GM23338 (cell line): ENCODE data around the gene FAM117A. TPM values are rescaled to one million over a fixed set of nuclear protein-coding genes. Genes with fewer than 3 reads are reported as not detected.

Experiments
- ATAC-seq: fragments of 200-7000 bp; cut with Tn5 transposase; 3 replicates; pipeline ENCODE4 v1.9.1; 2020
- DNase-seq: peaks from one replicate; pipeline ENCODE4 v3.0.0-alpha.2; 2015; ENCODE audit warnings: low spot score
- H2AFZ ChIP-seq: fragments of 200-600 bp; sonication (generic); 2 replicates; pipeline ENCODE4 v1.8.0; 2016; ENCODE audit warnings: antibody characterized with exemption, mild to moderate bottlenecking, moderate library complexity
- H3F3A ChIP-seq: fragments of 200-600 bp; sonication (generic); replicated peaks from 2 replicates; pipeline ENCODE4 v1.8.0; 2017; ENCODE audit warnings: antibody characterized with exemption, mixed run types, low read depth
- H3K27ac ChIP-seq: fragments of 200-600 bp; sonication (generic); 2 replicates; pipeline ENCODE4 v1.6.1; 2016; ENCODE audit warnings: low read depth
- H3K27me3 ChIP-seq: fragments of 200-600 bp; sonication (generic); 2 replicates; pipeline ENCODE4 v1.8.0; 2016; ENCODE audit warnings: mild to moderate bottlenecking, mixed run types, moderate library complexity; ENCODE audit not compliant: insufficient read depth
- H3K36me3 ChIP-seq: fragments of 200-600 bp; sonication (generic); 2 replicates; pipeline ENCODE4 v1.8.0; 2016; ENCODE audit warnings: mild to moderate bottlenecking; ENCODE audit not compliant: insufficient read depth
- H3K4me1 ChIP-seq: fragments of 200-600 bp; sonication (generic); 2 replicates; pipeline ENCODE4 v1.8.0; 2016; ENCODE audit warnings: mild to moderate bottlenecking, moderate library complexity; ENCODE audit not compliant: insufficient read depth
- H3K4me2 ChIP-seq: fragments of 200-600 bp; sonication (generic); 2 replicates; pipeline ENCODE4 v1.7.1; 2017; ENCODE audit warnings: mixed run types
- H3K4me3 ChIP-seq: fragments of 200-600 bp; sonication (generic); 2 replicates; pipeline ENCODE4 v1.6.1; 2016; ENCODE audit warnings: mixed run types
- H3K79me2 ChIP-seq: fragments of 200-600 bp; sonication (generic); replicated peaks from 2 replicates; pipeline ENCODE4 v1.8.0; 2017; ENCODE audit warnings: mild to moderate bottlenecking; ENCODE audit not compliant: insufficient read depth
- H3K9me2 ChIP-seq: fragments of 200-600 bp; sonication (generic); 2 replicates; pipeline ENCODE4 v1.8.0; 2017; ENCODE audit not compliant: insufficient read depth
- H4K20me1 ChIP-seq: fragments of 200-600 bp; sonication (generic); replicated peaks from 2 replicates; pipeline ENCODE4 v1.8.0; 2017; ENCODE audit warnings: mild to moderate bottlenecking; ENCODE audit not compliant: insufficient read depth
- H3K27ac Mint-ChIP-seq: 2 replicates; pipeline ENCODE4 v1.8.0; 2020; ENCODE audit warnings: inconsistent platforms, mild to moderate bottlenecking, moderate library complexity, mixed read lengths
- H3K27me3 Mint-ChIP-seq: 3 replicates; pipeline ENCODE4 v1.8.0; 2022; ENCODE audit warnings: low read depth, mild to moderate bottlenecking, moderate library complexity, mixed read lengths, inconsistent platforms; ENCODE audit not compliant: insufficient read depth, poor library complexity
- H3K36me3 Mint-ChIP-seq: 3 replicates; pipeline ENCODE4 v1.8.0; 2021; ENCODE audit warnings: low read depth, mild to moderate bottlenecking, inconsistent platforms, moderate library complexity, mixed read lengths
- H3K4me1 Mint-ChIP-seq: 3 replicates; pipeline ENCODE4 v1.8.0; 2020; ENCODE audit warnings: mild to moderate bottlenecking, inconsistent platforms, mixed read lengths
- H3K4me3 Mint-ChIP-seq: 3 replicates; pipeline ENCODE4 v1.8.0; 2021; ENCODE audit warnings: moderate library complexity, mild to moderate bottlenecking, inconsistent platforms, mixed read lengths
- H3K9me3 Mint-ChIP-seq: 3 replicates; pipeline ENCODE4 v1.8.0; 2020; ENCODE audit warnings: moderate library complexity, mild to moderate bottlenecking, inconsistent platforms, mixed read lengths
- CREB1 ChIP-seq: fragments of 250-450 bp; sonication (Bioruptor Pico); IDR thresholded peaks from 2 replicates; pipeline ENCODE4 v1.5.0; 2020; ENCODE audit warnings: low read depth, mild to moderate bottlenecking, moderate library complexity
- EZH2 ChIP-seq: fragments of 200-600 bp; sonication (generic); IDR thresholded peaks from one replicate; pipeline ENCODE4 v1.8.0; 2017; ENCODE audit warnings: antibody characterized with exemption, mild to moderate bottlenecking, low read depth; ENCODE audit not compliant: unreplicated experiment
- EZH2phosphoT487 ChIP-seq: fragments of 200-600 bp; sonication (generic); IDR thresholded peaks from one replicate; pipeline ENCODE4 v1.8.1; 2018; ENCODE audit warnings: antibody characterized with exemption; ENCODE audit not compliant: unreplicated experiment
- NANOG ChIP-seq: IDR thresholded peaks from 2 replicates; pipeline ENCODE4 v1.6.1; 2016; ENCODE audit warnings: antibody characterized with exemption, borderline replicate concordance
- ZNF114 ChIP-seq: fragments of 250-450 bp; sonication (Bioruptor Pico); IDR thresholded peaks from 2 replicates; pipeline ENCODE4 v1.5.0; 2020; ENCODE audit warnings: mild to moderate bottlenecking, moderate library complexity
- polyA plus RNA-seq: library from polyadenylated mRNA; unstranded; fragments of >200 nt; fragmentation: Nextera tagmentation; extraction: Ambion mirVana; gene quantifications from 2 replicates; pipeline ENCODE4 v1.2.1, GENCODE V29; 2016
- total RNA-seq: library from RNA; depleted of rRNA; stranded (reverse); fragments of >200 nt; shearing (Covaris generic); gene quantifications from 2 replicates; pipeline ENCODE4 v1.2.3, GENCODE V29; 2014
- TF ChIP-seq, protein P1 (sequence below): IDR thresholded peaks from 2 replicates; pipeline ENCODE4 v1.6.1; 2016; ENCODE audit warnings: antibody characterized with exemption
- TF ChIP-seq, protein P2 (sequence below), 2 experiments: fragments of 200-600 bp in 1 of 2; sonication (generic) in 1 of 2; conservative IDR thresholded peaks; 2 replicates each; pipeline versions ENCODE4 v1.5.1 to v1.6.1; 2016 to 2017; ENCODE audit warnings: antibody characterized with exemption in 2 of 2, low read depth in 2 of 2, mild to moderate bottlenecking in 2 of 2, moderate library complexity in 1 of 2

FAM117A gene
- total and polyA plus RNA-seq, 2 experiments from 2014 or later = 21.3 to 46.4 TPM

DNA sequence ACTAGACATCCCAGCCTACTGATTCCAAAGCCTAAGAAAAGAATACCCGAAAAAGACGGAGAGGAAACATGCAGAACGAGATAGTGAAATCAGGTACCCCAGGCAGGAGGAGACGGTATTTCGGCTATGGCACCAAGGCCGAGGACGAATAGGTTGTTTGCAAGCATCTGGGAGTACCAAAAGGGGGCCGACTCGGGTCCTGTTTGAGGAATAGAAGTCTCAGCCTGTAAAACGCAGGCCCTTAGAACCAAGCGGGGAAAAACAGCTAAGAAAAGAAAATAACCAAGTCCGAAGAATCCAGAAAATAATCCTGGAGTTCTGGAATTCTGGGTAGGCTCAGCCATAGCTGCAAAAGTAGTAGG is 56.7 kb downstream of the FAM117A start:
- peak overlapping the region; percentile 99 for H3K4me3 ChIP-seq
- H3K79me2 ChIP-seq = peaks cover 13% of the 10 kb centered on the region
- peaks cover 18% of the 10 kb centered on the region for H3K36me3 ChIP-seq
- Mint-ChIP-seq H3K27me3 (peaks cover 8% of the 10 kb centered on the region), H3K9me3 (no peaks in the 10 kb centered on the region), H3K36me3 (peaks cover 42% of the 10 kb centered on the region), H3K27ac (peak overlapping the region; percentile 100), H3K4me1 (peaks cover 16% of the 10 kb centered on the region), H3K4me3 (peak overlapping the region; percentile 92)
- H3K27ac ChIP-seq = peak overlapping the region; percentile 76; the same call in 1 of the 2 replicates
- no peaks in the 10 kb centered on the region for H4K20me1 ChIP-seq
- peaks cover 14% of the 10 kb centered on the region; the same call in 1 of the 2 replicates for H3F3A ChIP-seq
- H3K27me3 ChIP-seq = no peaks in the 10 kb centered on the region
- peak overlapping the region; percentile 98 for H3K4me2 ChIP-seq
- ATAC-seq (no peak), DNase-seq (peak; percentile 43)
- no peak for TF ChIP-seq EZH2
- no peak for TF ChIP-seq NANOG
- TF ChIP-seq CREB1 (CRISPR knock-in tag) = no peak
- peak overlapping the region; percentile 2 for H2AFZ ChIP-seq
- no peaks in the 10 kb centered on the region for H3K9me2 ChIP-seq
- H3K4me1 ChIP-seq = peaks cover 3% of the 10 kb centered on the region; the same call in 1 of the 2 replicates

DNA sequence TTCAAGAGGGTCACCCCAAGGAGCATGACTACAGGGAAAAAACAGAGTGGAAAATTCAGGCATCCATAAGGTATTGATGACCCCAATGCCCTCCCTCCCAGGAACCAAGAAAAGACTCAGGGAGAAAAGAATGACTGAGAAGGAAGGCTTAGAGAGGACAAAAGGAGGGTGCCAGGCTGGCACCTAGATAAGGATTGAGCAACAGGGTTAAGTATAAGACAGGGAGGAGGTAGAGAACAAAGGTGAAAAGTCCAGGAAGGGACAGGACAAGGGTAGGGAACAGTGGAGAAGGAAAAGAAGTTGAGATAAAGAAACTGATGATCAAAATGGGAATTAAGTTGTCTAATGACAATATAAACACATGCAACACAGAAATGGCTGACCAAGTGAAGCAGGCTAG is 58.7 kb downstream of the FAM117A start:
- Mint-ChIP-seq H3K27me3 (peaks cover 8% of the 10 kb centered on the region), H3K4me3 (peak overlapping the region; percentile 23; the same call in 2 of the 3 replicates), H3K27ac (no peak overlapping the region), H3K9me3 (no peaks in the 10 kb centered on the region), H3K4me1 (peaks cover 16% of the 10 kb centered on the region), H3K36me3 (peaks cover 52% of the 10 kb centered on the region)
- Histone ChIP-seq H3F3A (peaks cover 14% of the 10 kb centered on the region; the same call in 1 of the 2 replicates), H3K4me3 (no peak overlapping the region), H3K4me2 (no peak overlapping the region), H4K20me1 (no peaks in the 10 kb centered on the region), H3K4me1 (peaks cover 3% of the 10 kb centered on the region; the same call in 1 of the 2 replicates), H2AFZ (no peak overlapping the region), H3K27ac (no peak overlapping the region), H3K79me2 (peaks cover 13% of the 10 kb centered on the region), H3K27me3 (no peaks in the 10 kb centered on the region), H3K9me2 (no peaks in the 10 kb centered on the region), H3K36me3 (peaks cover 28% of the 10 kb centered on the region)
- no peak for TF ChIP-seq ZNF114
- TF ChIP-seq, protein P1, sequence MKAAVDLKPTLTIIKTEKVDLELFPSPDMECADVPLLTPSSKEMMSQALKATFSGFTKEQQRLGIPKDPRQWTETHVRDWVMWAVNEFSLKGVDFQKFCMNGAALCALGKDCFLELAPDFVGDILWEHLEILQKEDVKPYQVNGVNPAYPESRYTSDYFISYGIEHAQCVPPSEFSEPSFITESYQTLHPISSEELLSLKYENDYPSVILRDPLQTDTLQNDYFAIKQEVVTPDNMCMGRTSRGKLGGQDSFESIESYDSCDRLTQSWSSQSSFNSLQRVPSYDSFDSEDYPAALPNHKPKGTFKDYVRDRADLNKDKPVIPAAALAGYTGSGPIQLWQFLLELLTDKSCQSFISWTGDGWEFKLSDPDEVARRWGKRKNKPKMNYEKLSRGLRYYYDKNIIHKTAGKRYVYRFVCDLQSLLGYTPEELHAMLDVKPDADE = no peak
- TF ChIP-seq EZH2phosphoT487 = no peak
- ATAC-seq (no peak), DNase-seq (no peak)

DNA sequence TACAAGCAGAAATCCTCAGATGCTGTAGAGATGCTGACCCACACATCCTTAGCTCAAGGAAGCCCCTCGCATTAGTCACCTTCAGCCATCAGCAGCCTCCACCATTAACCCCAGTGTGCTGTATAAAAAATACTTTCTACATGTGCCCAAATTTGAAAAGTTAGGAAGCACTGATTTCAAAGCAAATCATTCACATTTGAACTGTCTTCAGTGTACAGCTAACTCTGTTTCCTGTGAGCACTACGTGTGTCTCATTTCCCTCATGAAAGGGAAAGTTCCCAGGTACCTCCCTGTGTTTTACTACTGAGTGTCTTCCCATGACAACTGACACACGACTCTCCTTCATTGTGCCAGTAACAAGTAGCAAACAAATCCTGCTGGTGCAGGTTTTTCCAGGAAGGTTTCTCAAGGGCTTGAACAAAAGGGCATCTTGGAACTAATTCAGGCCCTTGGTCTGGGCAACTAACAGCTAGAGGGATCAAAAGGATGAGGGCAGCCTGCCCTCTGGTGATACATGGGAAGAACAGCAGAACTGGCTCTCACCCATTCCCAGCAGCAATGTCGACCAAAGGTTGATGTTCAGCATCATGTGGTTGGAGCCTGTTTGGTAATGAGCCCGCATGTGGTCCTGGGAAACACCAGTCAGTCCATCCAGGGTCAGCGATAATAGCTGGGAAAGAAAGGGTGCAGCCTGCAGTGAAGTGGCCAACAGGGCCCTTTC is 60.2 kb downstream of the FAM117A start:
- H3K4me1 Mint-ChIP-seq = peaks cover 14% of the 10 kb centered on the region
- Histone ChIP-seq H2AFZ (no peak overlapping the region), H3K27ac (no peak overlapping the region), H3K4me3 (no peak overlapping the region), H4K20me1 (no peaks in the 10 kb centered on the region), H3K79me2 (peaks cover 13% of the 10 kb centered on the region), H3K4me1 (peaks cover 3% of the 10 kb centered on the region; the same call in 1 of the 2 replicates), H3K27me3 (no peaks in the 10 kb centered on the region), H3K9me2 (no peaks in the 10 kb centered on the region), H3K36me3 (peaks cover 28% of the 10 kb centered on the region), H3K4me2 (no peak overlapping the region), H3F3A (peaks cover 3% of the 10 kb centered on the region; the same call in 1 of the 2 replicates)
- no peak overlapping the region for H3K4me3 Mint-ChIP-seq
- no peaks in the 10 kb centered on the region for H3K9me3 Mint-ChIP-seq
- peak; percentile 66 for DNase-seq
- H3K27me3 Mint-ChIP-seq = peaks cover 8% of the 10 kb centered on the region
- H3K36me3 Mint-ChIP-seq = peaks cover 56% of the 10 kb centered on the region
- ATAC-seq = peak; percentile 5; the same call in 1 of the 3 replicates
- TF ChIP-seq, protein P2, sequence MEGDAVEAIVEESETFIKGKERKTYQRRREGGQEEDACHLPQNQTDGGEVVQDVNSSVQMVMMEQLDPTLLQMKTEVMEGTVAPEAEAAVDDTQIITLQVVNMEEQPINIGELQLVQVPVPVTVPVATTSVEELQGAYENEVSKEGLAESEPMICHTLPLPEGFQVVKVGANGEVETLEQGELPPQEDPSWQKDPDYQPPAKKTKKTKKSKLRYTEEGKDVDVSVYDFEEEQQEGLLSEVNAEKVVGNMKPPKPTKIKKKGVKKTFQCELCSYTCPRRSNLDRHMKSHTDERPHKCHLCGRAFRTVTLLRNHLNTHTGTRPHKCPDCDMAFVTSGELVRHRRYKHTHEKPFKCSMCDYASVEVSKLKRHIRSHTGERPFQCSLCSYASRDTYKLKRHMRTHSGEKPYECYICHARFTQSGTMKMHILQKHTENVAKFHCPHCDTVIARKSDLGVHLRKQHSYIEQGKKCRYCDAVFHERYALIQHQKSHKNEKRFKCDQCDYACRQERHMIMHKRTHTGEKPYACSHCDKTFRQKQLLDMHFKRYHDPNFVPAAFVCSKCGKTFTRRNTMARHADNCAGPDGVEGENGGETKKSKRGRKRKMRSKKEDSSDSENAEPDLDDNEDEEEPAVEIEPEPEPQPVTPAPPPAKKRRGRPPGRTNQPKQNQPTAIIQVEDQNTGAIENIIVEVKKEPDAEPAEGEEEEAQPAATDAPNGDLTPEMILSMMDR (conservative IDR thresholded peaks at IDR 0.05; ENCODE audit: low read depth in 2 of 2) = peak; percentile 40 to 65
- no peak for TF ChIP-seq EZH2phosphoT487
- TF ChIP-seq EZH2 = no peak
- no peak overlapping the region for H3K27ac Mint-ChIP-seq
